ENCODE measurements around the gene SIRPB1.
"Not testable (repeated sequence)": the region's sequence is repeated elsewhere in the genome, so short reads cannot be mapped to it uniquely, and the experiment has no call there.

Gene SIRPB1

DNA sequence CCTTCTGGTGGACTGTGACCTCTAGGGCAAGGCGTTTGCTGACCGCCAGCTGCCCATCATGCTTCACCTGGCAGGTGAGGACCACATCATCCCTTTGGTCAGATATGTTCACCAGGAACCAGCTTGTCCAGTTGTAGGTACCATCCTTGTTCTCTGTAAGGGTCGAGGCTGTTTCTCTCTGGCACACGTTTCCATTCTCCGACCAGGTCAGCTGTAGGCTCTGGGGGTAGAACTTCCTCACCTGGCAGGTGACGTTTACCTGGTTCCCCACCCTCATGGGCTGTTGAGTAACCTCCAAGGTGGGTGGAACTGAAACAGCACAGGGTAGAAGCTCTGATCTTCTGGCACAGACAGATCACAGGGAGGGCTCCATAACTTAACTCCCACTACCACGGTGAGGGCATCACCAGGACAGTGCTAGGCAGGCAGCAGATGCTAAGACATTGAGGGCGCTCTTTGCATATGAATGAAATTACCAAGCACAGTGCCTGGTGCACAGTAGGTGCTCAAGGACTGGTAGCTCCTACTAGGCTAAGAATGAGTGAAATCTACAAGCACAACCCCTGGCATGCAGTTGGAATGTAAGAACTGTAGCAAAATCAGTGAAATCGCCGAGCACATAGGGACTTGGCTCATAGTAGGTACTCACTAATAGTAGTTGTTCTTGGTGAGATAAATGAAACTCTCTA, 15.6 kb upstream of the SIRPB1 start:
- DNase-seq = no peak

DNA sequence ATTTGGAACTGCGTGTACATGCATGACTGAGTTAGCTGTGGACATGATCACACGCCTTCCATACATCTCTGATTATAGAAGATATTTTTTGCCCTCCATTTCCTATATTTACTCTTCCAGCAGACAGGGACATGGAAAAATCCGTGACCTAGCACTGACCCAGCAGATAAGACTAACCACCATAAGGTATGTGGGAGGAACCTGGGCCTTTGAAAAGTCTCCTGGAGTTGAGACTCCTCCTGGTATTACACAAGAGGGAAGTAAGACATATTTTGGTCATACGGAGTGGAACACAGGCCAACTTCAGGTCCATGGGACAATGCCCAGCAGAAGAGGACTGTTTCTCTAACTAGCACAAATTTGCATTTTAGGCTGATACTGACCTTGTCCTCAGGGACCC, 13.7 kb upstream of the SIRPB1 start:
- no peak for DNase-seq

DNA sequence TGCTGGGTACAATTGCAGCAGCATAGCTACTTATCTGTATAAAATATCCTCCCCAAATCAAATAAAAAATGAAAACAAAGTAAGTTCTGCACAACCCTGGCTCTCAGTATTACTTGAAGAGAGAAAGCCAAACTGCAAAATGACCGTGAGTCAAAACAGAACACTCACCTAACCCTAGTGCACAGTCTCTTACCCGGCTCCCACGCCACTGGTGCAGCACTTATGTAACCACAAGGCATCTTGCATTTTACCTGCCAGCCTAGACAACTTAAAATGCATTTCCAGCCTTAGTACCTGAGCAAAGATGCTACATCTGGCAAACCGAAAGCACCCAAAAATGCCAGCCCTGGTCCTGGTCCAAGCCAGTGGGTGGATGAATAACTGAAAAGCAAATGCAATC, 12.4 kb upstream of the SIRPB1 start:
- no peak for DNase-seq

DNA sequence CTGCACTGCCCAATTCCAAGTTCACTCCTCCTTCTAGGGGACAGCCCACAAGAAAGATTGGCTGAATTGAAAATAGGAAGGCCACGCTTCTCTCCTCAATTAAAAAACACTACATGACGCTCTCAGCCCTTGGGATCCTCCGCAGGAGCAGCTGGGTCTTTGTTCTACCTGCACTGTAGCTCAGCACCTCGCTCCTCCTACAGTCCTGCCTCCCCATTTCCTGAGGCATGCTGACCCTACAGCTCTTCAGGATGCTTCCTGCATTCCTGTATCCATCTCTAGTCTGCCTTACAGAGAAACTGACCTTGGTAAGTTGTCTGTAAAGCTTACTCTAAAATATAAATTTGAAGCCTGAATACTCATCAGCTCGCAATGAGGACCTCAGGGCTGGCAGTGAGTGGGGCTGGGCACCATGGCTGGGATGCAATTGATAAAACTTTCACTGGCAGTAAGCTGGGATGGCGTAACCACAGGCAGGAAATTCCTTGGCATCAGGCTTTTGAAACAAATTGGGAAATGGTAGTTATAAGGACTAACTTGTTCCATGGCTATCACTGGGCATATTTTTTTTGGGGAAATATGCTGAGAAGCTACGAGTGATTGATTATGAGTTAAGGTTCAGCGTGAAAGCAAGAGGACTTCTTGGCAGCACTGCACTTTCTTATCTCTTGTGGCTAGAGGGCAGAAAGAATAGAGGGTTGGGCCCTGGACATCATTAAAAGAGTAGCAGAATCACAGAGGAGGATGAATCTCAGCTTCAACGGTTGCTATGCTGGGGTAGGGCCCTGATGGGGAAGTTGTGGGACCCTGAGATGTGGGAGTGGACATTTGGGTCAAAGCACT, 11.7 kb upstream of the SIRPB1 start:
- no peak for DNase-seq

DNA sequence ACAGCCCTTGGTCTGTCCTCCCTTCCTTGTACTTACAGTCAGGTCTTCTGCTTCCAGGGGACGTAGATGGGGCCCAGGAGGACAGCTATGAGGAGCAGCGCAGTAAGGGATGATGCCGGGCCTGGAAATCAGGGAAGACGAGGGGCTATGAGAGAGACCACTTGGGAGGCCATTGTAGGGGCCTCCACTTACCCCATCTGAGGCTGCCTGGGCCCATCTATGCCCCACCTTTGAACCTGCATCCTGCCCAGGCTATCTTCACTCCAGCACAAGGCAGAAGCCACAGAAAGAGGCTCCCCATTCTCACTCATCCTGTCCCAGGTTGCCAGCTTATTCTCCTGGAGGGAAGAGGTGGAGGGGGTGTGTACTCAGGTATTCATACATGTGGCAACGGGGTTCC, 10.4 kb upstream of the SIRPB1 start:
- no peak for DNase-seq

DNA sequence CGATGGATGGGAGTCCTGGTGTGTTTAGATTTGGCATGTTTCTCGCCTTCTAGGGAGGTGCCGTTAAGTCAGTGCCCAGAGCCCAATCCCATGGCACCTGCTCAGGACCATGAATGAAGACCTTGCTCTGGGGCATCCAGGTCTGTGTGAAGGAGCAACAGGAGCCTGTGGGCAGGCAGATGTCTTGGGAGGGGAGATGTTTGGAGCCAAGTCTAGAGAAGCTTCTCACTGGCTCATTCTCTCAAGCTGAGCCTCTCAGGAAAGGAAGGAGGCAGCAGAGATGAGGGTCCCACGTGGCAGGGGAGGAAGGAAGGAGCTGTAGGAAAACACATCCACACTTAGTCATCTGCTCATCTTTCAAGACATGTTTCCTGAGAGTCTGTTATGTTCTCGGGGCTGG, 9.5 kb upstream of the SIRPB1 start:
- DNase-seq = no peak

DNA sequence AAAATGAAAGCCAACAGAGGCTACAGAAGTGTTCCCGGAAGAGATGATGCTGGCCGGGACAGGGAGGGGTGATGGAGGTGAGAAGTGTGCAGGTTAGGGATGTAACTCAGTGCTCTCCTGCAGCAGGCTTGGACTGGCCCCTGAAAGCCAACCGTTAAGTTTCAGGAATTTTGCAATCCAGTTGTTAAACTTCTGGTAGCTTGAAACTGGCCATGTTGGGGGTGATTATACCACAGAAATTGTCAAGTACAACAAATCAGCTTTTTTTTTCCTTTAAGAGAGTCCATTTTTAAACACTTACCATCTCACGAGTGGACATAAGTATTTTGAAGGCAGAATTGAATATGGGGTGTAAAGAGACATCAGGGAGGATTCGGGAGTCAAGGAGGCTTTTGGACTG, 8.8 kb upstream of the SIRPB1 start:
- DNase-seq = no peak

DNA sequence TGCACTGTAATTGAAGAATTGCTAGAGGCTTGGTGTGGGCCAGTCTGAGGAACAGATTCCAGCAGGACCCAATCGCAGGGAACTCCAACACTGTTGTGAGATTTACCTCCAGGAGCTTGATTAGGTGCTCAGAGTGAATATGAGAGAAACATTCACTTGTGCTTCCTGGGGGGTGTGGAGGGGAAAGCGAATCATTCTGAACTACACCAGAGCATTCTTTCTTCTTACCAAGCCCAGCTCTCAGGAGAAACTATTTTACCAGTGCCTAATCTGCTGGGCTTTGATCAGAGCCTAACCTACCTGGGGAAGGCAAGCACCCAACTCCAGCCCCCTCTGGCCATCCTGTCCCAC, 7.4 kb upstream of the SIRPB1 start:
- no peak for DNase-seq

DNA sequence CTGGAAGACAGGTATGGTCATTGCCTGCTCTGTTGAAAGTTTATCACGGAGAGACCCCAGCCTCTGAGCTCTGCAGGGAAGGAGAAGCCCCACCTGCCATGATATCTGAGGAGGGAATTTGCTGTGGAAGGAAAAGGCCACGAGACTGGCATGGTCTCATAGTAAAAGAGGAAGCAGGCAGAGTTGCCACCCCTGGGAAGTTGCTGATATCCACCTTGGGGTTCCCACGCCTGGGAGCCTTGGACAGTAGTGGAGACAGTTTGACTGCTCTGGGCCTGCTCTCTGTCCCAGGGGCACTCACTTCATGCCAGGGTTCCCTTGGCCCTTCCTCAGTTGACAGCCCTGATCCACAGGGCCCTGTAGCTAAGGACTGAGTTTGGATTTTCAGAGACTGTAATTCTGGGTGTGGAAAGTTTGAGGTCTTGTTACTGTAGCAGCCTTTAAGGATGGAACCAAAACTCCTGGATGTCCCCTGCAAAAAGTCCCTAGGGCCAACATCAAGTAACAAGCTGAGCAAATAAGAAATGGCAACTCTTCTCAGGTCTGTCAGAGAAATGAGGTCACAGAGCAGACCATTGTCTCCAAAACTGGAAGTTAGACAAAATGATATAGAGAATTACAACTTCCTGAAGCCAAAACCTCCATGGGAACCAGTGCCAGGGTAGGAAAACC, 6.9 kb upstream of the SIRPB1 start:
- no peak for DNase-seq

DNA sequence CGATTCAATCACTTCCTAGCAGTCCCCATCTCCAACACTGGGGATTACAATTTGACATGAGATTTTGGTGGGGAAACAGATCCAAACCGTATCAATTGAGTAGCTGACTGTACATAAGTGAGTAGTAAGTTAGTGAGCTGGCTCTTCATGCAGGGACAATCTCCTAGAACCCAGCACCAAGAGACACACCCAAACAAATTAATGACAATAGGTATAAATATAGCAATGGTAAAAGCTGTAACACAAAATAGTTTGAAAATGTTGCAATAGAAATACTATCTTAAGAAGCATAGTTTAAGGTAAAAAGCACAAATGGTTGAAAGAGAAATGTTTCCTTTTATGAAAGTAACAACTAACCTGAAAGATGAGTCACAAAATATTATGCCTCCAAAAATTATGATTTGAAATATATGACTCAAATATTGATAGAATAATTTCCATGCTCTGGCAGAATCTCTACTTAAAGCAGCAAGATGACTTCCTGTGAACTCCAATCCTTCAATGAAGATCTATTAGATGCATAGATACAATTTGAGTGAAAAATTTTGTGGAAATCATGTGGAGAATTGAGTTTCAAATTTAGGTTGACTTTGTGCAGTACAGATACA, 5.4 kb upstream of the SIRPB1 start:
- no peak for DNase-seq

DNA sequence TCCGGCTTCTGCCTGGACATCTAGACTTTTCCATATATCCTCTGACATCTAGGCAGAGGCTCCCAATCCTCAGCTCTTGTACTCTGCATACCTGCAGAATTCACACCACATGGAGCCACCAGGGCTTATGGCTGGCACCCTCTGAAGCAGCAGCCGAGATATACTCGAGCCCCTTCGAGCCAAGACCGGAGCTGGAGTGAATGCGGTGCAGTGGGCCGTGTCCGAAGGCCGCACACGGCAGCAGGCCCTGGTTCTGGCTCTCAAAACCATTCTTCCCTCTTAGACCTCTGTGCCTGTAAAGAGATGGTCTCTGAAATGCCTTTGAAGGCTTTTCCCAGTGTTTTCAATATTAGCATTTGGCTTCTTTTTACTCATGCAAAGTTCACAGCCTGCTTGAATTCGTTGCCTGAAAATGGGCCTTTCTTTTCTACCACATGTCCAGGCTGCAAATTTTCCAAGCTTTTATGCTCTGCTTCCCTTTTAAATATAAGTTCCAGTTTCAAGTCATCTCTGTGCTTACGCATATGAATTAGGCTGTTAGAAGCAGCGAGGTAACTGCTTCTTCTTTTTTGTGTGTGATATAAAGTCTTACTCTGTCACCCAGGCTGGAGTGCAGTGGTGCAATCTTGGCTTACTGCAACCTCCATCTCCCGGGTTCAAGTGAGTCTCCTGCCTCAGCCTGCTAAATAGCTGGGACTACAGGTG, 3.8 kb upstream of the SIRPB1 start:
- DNase-seq = no peak

DNA sequence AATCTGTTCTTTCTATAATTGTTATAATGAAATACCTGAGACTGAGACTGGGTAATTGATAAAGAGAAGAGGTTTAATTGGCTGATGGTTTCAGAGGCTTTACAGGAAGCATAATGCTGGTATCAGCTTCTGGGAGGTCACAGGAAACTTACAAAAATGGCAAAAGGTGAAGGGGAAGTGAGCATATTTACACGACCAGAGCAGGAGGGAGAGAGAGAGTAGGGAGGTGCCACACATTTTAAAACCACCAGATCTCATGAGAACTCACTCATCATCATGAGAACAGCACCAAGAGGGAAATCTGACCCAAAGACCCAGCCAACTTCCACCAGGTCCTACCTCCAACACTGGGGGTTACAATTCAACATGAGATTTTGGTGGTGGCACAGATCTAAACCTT, 2.6 kb upstream of the SIRPB1 start:
- no peak for DNase-seq

DNA sequence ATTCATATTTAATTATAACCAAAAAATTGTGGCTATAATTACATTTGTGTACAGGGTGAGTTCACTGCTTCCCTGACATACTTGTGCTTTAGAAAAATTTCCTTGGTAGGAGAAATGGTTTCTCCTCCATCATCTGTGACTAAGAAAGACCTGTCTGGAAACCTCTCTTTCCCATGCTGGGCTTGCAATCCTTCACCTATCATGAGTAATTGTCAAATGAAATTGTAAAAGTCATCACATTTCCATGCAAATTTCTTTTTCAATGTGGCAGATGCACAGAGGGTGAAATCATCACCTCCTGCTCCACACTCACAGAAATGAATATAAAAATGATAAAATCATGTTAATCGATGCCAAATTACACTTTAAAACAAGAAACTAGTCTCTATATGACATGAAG, 1.5 kb upstream of the SIRPB1 start:
- no peak for DNase-seq

DNA sequence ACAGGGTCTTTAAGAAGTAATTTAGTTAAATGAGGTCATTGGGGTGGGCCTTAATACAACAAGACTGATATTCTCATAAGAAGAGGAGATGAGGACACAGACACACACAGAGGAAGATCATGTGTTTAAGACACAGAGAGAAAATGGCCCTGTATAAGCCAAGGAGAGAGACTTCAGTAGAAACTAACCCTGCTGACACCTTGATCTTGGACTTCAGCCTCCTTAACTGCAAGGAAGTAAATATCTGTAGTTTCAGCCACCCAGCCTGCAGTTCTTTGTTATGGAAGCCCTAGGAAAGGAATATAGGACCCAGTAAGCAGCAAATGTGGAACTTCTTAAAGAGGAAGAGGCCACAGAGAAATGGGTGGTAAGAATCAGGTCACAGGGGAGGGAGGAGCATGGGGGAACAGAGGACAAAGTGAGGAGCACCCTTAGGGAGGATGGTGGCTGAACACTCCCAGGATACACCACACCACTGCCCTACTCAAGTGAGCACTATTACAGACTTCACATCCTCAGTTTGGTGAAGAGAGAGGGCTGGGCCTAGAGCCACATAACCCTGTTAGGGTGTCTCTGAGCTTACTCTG, 762 bp downstream of the SIRPB1 start:
- DNase-seq = no peak

DNA sequence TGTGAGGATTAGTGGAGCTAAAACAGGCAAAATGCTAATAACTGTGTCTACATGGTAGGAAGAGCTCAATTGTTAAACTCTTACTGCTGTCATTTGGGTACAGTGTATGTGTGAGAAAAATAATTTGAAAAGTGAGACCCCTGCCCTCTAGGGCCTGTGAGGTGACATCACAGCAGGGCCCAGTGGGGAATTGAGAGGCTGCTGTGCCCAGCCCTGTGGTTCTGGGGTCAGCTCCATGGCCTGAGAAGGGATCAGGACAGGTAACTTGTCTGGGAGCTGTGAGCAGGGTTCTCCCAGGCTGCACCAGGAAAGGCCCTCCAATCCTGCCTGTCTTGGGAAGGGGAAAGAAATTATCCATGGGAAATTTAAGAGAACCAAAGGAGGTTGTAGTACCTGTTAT, 1.3 kb downstream of the SIRPB1 start:
- no peak for DNase-seq

DNA sequence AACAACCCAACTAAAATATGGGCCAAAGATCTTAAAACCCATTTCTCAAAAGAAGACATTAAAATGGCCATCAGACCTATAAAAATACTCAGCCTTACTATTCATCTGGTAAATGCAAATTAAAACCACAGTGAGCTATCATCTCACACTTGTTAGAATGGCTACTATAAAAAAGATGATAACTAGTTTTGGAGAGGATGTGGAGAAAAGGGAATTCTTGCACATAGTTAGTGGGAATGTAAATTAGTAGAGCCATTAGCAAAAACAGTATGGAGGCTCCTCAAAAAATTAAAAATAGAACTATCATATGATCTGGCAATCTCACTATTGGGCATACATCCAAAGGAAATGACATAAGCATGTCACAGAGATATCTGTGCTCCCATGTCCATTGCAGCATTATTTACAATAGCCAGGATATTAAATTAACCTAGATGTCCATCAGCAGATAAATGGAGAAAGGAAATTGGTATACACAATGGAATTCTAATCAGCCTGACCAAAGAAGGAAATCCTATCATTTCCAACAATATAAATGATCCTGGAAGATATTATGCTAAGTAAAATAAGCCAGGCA, 2.9 kb downstream of the SIRPB1 start:
- no peak for DNase-seq

DNA sequence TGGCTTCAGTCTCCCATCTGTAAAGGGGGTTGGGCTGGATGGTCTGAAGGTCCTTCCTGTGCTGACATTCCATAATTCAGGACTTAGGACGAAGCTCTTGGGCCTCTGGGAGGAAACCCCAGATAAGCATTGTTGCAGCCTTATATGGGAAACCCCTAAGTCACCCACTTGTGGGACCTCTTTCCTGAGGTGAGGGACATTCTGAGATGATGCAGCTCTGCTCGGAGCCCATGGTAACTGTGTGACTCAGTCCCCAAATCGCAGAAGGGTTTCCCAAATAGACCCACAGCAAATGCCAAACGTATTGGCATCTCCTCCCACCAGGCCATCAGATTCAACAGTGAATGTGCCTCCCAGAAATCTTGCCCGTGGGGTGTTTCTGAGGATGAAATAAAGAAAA, 9.4 kb downstream of the SIRPB1 start:
- DNase-seq = not testable (repeated sequence)

DNA sequence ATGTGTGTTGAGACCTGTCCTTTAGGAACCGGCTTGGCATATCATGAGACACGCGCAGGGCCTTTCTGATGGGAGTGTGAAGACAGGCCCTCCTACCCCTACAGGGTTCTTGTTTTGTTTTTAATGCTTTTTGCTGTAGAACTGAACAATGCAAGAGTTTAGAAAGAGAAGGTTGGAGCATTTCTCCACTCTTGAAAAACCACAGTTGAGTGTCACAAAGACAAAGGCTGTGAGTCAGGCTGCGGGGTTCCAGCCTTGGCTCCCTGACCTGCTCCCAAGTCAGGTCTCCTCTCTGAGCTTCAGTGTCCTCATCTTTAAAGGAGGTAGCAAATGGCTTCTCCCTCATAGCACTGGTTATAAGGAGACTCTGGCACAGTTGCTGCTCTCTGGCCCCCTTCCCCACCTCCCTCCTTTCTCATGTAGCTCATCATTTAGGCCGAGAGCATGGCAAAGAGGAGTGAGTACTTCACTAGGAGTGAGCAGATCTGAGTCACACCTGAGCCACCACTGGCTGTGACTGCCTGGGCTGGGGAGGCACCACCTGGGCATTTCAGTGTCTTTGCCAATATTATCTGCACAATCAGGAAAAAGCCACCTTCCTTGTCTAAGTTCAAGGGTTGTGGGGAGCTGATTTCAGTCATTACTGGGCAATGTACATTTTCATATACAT, 11.0 kb downstream of the SIRPB1 start:
- DNase-seq = not testable (repeated sequence)

DNA sequence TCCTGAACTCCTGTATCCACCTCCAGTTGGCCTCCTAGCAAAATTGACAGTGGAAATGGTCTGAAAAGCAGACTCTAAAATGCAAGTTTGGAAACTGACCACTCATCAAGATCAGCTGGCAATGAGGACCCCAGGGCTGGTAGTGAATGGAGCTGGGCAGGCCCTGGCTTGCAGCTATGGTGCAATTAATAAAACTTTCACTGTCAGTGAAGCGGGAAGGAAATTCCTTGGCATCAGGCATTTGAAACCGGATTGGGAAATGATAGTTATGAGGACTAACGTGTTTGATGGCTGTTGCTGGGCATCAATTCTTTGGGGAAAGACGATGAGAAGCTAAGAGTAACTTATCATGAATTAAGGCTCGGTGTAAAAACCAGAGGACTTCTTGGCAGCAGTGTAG, 19.1 kb downstream of the SIRPB1 start:
- no peak for DNase-seq

DNA sequence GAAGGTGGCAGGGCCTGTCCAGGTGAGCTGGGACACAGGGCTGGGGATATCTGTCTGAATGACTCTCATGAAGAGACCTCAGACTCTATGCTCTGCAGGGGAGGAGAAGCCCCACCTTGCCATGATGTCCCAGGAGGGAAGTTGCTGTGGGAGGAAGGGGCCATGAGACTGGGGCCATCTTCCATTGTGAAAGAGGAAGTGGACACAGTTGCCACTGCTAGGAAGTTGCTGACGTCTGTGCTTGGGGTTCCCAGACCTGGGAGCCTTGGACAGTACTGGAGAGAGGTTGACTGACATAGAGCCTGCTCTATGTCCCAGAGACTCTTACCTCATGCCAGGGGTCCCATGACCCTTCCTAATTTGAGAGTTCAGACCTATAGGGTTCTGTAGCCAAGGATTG, 24.5 kb downstream of the SIRPB1 start:
- DNase-seq = no peak

DNA sequence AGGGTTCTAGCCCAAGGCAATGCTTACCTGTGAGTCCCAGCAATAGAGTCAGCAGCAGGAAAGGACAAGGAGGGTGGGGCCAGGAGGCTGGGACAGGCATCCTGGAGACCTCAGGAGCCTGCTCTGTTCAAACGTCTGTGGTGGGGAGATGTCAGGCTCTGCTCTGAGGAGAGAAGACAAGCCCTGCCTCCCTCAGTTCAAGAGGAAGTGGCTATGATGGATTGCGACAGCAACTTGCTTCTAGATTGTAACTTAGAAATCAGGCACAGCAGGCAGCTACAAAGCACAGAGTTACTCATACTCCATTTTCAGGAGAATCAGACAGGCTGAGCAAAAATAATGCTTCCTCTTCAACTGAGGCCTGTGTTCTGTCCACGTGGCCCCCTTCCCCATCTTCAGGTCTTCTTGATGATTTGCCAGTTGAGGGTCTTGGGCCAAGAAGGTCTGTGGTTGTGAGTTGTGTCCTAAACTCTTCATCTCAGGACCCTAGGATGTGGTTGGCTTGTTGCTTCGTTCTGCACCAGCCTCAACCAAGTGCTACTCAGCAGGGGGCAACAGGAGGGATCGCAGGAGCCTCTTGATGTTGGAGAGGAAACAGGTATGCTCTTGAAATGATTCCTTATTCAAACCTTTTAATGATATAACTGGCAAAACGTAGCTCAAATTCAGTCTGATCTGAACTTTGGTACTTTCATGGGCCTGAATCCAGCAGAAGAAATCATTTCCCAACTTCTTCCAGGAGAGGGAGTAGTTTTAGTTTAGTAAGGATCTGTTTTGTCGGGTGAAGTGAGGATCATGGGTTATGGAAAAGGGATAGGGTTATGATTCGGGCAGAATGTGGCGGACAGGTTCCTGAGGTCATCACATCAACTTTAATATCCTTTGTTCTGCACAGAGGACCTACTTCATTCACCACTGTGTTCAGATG, 31.0 kb downstream of the SIRPB1 start:
- no peak for DNase-seq

Data from SHP77 (cell line).